G401 (cell line): ENCODE results near the gene CDH22. TPM values are rescaled to one million over a fixed set of nuclear protein-coding genes. Genes with fewer than 3 reads are reported as not detected.

Experiments used
- DNase-seq: peaks from one replicate; pipeline ENCODE4 v3.0.0-alpha.2; 2015; ENCODE audit warnings: low spot score
- in situ Hi-C: cut with HindIII; loops from 2 replicates; pipeline ENCODE4 v1.10.0; 2016; ENCODE audit warnings: low sequenced_read_pairs, mixed read lengths
- total RNA-seq: library from RNA; depleted of rRNA; stranded (reverse); fragments of >200 nt; shearing (Covaris generic); gene quantifications from 2 replicates; pipeline ENCODE4 v1.2.3, GENCODE V29; 2014

CDH22 gene
- total RNA-seq, 1 experiment from 2014 or later, result not detected

DNA sequence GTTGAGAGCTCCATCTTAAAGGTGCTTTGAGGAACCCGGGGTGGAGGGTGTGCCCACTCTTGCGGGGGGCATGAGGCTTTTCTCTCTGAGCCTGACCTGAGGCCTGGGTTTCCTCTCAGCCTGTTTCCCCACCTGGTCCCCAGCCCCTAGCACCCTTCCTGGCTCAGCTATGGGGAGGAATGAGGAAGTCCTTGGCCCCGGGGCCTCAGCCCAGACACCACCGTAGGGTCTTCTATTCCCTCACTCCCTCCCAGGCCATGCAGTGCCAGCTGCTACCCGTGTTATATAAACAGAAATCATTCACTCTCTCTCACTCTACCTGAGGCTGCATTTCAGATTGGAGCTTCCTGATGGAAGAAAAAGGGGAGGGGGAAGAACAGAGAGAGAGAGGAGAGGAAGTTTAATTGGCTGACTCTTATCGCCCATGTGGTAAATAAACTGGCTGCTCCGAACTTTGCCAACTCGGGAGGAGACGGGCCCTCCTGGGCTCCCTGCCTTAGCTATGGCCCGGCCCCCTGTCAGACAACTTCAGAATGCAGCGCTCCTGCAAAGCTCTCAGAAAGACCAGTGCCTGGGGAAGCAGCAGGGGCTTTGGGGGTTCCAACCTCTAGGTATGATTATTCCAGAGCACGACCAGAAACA is 2.8 kb downstream of the CDH22 start:
- in situ Hi-C loops, result no loop called here
- peak; percentile 65 for DNase-seq

DNA sequence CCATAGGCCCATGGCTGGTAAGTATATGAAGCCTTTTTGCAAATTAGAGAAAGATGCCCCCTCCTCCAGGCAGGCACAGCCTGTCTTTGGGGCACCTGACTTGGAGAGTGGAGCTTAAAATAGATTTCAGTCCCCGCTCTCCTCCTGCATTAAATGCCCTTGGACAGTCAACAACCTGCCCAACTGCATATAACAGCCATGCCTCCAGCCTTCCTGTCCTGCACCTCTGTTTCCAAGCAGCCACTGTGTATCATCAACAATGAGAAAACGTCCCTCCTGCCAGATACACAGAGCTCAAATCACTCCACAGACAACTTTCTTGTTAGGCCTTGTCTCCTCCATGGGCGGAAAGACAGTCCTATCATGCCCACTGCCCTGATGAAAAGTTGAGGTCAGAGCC is 3.4 kb downstream of the CDH22 start:
- in situ Hi-C loops, result no loop called here
- no peak for DNase-seq

DNA sequence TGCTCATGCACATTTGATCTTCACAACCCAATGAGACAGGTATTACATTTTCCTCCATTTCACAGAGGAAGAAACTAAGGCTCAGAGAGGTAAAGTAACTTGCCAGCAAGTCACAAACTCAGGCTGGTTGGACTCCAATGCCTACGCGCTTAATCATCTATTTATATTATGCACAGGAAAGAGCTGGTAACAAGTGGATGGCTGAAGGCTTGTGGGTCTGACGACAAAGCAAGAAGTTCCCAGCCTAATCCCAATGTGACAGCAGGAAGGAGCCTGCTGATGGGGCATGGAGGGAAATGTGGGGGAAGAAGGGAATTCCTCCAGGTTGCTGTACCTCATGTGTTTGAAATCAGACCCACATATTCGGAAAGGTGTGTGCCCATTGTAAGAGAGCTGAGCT is 3.9 kb downstream of the CDH22 start:
- in situ Hi-C loops, result no loop called here
- no peak for DNase-seq

DNA sequence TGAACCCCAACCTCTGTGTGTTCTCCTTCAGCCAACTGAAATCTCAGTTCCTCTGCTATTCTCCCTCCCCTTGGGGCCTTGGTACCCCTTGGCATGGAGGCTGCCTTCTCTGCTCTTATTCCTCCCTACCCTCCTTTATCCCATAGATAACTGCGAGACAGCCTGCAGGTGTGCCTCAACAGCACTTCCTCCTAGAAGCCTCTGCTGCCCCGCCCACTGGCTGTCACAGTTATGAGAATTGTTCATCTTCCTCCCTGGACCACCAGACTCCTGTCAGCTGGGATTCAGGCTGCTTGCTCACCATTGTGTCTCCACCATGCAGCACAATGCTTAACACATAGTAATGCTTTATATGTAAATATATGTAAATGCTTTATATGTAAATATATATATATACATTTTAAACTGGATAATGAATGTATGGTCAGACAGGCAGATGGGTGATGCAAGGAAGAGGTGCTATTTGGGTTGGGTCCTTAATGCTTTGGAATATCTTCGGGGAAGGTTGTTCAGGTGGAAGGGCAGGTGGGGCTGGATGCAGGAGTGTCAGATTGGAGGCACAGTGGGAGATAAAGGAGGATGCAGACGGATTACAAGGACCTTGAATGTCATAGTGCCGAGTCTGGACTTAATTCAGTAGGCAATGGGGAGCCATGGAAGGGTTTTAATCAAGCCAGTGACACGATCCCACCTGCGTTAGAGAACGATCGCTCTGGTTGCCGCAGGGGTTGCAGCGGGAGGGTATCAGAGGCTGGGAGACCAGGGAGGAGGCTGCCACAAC is 4.9 kb downstream of the CDH22 start:
- in situ Hi-C loops, result no loop called here
- DNase-seq, result peak; percentile 75

GRCh38 chr20:46302106-46302505 is 6.2 kb downstream of the CDH22 start:
- in situ Hi-C loops, result no loop called here
- peak; percentile 73 for DNase-seq

- DNase-seq, result no peak
- in situ Hi-C loops, result no loop called here
These were observed 8.0 kb downstream of the CDH22 start for GRCh38 chr20:46300281-46300680.

- DNase-seq, result peak; percentile 40
- in situ Hi-C loops, result no loop called here
These were observed 9.2 kb downstream of the CDH22 start for GRCh38 chr20:46299078-46299477.

DNA sequence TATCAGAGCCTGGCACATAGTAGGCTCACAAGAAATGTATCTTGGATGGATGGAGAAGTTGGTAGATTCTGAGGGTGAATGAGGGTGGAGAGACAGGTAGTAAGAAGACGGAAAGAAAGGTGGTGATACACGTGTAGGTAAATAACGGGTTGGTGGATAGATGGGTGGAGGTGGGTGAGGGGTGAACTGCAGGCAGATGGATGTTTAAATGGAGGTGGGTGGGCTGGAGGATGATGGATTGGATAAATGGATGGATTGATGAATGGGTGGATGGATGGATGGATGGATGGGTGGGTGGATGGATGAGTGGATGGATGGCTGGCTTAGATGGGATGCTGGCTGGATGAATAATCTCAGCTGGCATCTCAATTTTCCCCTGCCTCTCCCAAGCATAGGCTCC is 9.9 kb downstream of the CDH22 start:
- no peak for DNase-seq
- in situ Hi-C loops, result no loop called here

DNA sequence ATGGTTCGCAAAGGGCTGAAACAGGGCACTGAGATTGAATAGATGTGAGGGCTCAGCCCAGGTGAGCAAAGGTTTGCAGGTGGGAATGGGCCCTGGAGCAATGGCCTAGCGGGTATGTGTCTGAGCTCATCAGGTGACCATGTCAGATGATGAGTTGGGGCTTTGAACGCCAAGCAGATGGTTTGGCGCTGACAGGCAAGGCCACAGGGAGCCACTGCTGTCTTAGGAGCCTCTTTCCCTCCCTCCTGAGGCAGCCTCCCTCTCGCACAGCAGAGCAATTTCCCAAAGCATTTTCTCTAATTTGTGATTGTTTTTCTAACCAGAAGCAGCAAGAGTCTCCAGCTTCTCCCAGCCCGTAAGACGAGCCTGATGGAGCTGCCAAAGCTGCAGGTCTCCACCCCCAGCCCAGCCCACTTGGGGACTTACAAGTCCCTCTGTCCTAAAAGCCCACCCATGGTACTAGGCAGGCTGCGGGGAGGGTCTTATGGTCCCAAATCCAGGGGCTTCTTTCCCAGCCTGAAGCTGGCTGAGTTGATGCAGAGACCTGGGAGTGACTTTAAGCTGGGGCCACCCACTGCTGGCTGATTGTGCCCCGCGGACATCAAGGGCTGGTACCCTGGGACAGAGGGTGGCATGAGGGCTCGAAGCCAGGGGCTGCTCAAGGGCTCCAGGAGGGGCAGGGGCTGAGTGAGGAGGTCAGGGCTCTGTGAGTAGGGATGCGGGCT is 11.6 kb downstream of the CDH22 start:
- peak; percentile 93 for DNase-seq
- in situ Hi-C loops, result no loop called here

GRCh38 chr20:46293084-46293483 is 15.2 kb downstream of the CDH22 start:
- in situ Hi-C loops, result no loop called here
- DNase-seq, result no peak

DNA sequence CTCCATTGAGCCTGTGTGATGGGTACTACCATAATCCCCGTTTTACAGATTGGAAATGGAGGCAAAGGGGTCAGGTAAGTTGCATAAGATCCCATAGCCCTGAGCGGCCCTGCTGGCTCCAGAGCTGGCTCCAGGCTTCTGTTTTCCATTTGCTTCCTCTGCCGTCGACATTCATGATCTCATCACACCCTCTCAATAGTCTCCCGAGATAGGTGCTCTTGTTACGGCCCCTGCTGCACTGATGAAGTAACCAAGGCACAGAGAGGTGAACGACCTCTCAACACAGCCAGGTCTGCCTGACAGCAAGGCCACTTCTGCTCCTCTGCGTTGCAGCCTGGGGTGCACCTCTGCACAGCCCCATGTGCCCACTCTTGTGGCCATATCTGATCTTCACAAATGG is 16.9 kb downstream of the CDH22 start:
- no peak for DNase-seq
- in situ Hi-C loops, result no loop called here

DNA sequence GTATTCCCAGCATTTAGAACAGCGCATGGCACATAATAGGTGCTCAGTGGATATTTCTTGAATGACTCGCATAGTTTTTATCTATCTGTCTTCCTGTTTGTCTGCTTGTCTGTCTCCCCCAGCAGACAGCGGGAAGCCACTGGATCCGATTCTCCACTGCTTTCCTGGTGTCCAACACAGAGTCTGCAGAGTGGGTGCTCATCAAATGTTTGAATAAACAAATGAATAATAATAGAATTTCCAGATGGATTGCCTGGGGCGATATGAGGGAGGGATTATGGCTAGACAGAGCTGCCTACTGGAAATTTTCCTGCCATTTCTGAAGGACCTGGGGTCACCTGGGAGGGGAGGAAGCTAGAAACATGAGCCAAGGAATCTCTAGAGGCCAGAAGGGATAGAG is 18.9 kb downstream of the CDH22 start:
- DNase-seq, result no peak
- in situ Hi-C loops, result no loop called here

DNA sequence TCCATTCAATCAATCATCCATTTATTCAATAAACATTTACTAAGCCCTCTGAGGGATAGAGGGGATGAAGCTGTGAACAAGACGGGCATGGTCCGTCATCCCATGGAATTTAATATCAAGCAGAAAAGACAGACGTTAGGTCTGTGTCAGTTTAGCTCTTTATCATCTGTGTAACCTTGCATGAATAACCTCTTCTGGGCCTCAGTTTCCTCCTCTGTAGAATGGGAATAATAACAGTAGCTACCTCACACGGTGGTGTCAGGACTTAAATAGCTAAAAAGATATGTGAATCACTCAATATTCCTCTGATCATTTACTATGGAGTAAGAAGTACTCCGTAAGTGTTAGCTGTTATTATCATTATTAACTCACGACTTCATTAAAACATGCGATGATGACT is 21.3 kb downstream of the CDH22 start:
- no peak for DNase-seq
- in situ Hi-C loops, result no loop called here

DNA sequence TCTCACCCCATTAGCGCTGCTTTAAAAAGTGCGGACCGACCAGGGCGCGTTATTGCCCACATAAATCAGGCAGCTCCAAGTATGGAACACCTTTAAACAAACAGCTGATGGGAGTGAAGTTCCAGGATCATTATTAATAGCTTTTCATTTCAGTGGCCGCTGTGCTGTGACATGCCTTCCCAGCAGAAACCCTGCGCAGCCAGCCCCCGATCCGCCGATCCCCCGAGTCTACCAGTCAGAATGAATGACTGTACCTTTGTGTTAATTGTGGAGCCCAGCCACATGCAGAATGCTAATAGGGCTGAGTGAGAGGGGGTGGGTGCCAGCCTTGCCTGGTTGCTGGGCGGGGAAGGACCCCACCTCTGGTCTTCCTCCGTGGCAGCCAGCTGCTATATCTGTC is 21.9 kb downstream of the CDH22 start:
- no peak for DNase-seq
- in situ Hi-C loops, result no loop called here

DNA sequence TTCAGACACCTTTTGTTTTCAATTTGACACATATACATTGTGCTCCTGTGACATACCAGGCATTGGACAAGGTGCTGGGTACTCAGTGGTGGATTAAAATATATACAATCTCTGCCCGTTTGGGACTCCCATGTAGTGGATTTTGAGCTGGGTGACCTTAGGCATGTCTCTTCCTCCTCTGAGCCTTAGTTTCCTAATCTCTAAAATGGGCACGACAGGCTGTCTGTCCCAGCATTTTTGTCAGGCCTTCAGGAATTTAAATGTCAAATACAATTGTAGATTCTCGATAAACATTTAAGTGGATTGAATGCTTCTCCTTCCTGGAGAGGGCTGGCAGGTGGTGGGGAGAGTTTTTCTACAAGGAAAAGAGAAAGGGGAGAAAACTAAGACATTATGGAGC is 22.6 kb downstream of the CDH22 start:
- no peak for DNase-seq
- in situ Hi-C loops, result no loop called here

DNA sequence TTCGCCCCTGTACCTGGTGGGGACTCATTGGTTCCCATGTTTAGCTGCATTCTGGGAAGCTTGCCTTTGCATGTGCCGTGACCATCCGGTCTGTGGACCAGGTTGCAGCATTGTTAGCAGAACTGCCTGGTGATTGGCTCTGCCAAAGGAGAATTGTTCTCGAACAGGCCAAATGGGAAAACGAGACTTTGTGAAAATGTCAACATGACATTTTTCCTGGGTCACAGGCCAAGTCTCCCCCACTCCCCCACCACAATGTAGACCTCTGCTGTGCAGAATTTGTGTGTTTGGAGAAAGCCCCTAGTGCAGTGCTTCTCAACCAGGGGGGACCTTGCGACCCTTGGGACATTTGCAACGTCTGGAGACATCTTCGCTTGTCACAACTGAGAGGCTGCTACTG is 23.2 kb downstream of the CDH22 start:
- in situ Hi-C loops, result no loop called here
- peak; percentile 49 for DNase-seq

DNA sequence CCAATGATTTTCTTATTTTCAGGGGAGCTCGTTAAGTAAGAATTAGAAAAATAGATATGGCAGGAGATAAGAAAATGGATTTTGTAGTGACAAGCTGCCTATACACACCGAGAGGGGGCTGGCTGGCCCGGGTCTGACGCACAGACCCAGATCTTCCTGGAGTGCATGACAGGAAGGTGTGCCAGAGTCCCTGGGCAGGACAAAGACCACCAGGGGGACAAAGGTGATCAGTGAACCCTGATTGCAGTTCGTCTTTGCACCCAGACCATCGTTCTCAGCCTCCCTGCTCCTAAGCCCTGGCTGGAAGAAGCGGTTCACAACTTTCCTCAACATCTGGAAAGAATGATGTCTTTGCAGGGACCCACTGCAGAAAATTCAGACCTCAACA is 24.3 kb downstream of the CDH22 start:
- DNase-seq, result no peak

GRCh38 chr20:46283426-46284039 is 24.8 kb downstream of the CDH22 start:
- in situ Hi-C loops, result no loop called here
- no peak for DNase-seq

More for the DNA sequence above, 24.3 kb downstream of the CDH22 start:
- in situ Hi-C loops, result no loop called here

DNA sequence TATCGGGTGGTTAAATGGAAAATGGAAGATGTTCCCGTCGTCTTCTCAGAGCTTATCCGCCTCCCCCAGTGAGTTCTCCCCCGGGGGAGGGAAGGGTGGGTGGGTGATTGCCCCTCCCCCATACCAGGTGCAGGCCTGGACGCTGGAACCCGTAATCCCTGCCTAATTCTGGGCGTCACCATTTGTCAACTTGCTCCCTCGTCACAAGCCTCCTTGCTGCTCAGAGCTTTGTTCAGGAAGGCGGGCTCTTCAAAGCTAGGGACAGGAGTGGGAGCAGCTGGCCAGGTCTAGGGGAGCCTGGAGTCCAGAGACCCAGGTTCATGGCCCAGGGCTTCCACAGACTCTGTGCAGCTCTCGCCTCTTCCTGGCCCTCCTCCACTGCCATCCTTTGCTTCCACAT is 25.6 kb downstream of the CDH22 start:
- in situ Hi-C loops, result no loop called here
- DNase-seq, result peak; percentile 35

DNA sequence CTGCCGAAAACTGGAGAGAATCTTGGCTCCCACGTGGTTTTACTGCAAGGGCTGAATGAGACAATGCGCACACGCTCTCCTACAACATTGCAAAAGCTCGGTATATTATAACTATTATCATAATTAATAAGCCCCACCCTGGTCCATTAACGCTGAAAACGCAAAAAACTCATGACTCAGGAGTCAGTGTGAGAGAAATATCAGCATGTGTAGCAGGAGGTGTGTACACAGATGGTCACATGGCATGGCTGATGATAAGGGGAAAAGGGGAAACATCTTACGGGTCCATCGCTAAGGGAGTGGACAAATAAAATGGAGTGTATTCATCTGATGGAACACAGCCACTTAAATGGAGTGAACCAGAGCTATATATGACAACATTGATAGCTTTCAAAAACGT is 29.2 kb downstream of the CDH22 start:
- in situ Hi-C loops, result no loop called here
- peak; percentile 45 for DNase-seq
